Tibial artery (tissue), 4 donors: ENCODE data around the gene ERBB4.

Source experiments
- DNase-seq, 2 donors: peaks; one replicate each; pipeline ENCODE4 v3.0.0-alpha.2; 2019
- H3K27ac ChIP-seq, 2 donors: fragments of 200-600 bp; sonication (generic) in 1 of 2; 1 replicate in 1 of 2; 2 replicates in 1 of 2; pipeline ENCODE4 v1.5.1; 2018 to 2019; ENCODE audit warnings: mild to moderate bottlenecking in 1 of 2
- H3K27me3 ChIP-seq, 2 donors: fragments of 200-600 bp; sonication (generic) in 1 of 2; one replicate each; pipeline versions ENCODE4 v1.5.1 to v1.6.0; 2016 to 2019
- H3K36me3 ChIP-seq, 3 donors: fragments of 200-600 bp; sonication (generic) in 2 of 3; one replicate each; pipeline ENCODE4 v1.5.1; 2016 to 2019; ENCODE audit warnings: mild to moderate bottlenecking in 2 of 3
- H3K4me1 ChIP-seq, 4 donors: fragments of 200-600 bp; sonication (generic) in 2 of 4; 1 replicate in 3 of 4; 2 replicates in 1 of 4; pipeline ENCODE4 v1.5.1; 2016 to 2019
- H3K4me3 ChIP-seq, 2 donors: fragments of 200-600 bp; sonication (generic) in 1 of 2; 1 replicate in 1 of 2; 2 replicates in 1 of 2; pipeline ENCODE4 v1.5.1; 2018 to 2019; ENCODE audit warnings: mild to moderate bottlenecking in 2 of 2
- H3K9me3 ChIP-seq, 3 donors: fragments of 200-600 bp; sonication (generic) in 1 of 3; one replicate each; pipeline ENCODE4 v1.5.1; 2016 to 2019
- CTCF ChIP-seq, 2 experiments: fragments of 200-600 bp in 1 of 2; fragments of 450-650 bp in 1 of 2; IDR thresholded peaks; one replicate each; pipeline ENCODE4 v1.5.1; 2017 to 2019; ENCODE audit warnings: antibody characterized with exemption in 2 of 2, mild to moderate bottlenecking in 1 of 2, moderate library complexity in 1 of 2
- intact Hi-C: fragments of 100-400 bp; cut with DNase I; formaldehyde crosslinking; loops from one replicate; pipeline ENCODE4 v1.15.0; 2023; ENCODE audit warnings: low total_unique reads

The ERBB4 gene

DNA sequence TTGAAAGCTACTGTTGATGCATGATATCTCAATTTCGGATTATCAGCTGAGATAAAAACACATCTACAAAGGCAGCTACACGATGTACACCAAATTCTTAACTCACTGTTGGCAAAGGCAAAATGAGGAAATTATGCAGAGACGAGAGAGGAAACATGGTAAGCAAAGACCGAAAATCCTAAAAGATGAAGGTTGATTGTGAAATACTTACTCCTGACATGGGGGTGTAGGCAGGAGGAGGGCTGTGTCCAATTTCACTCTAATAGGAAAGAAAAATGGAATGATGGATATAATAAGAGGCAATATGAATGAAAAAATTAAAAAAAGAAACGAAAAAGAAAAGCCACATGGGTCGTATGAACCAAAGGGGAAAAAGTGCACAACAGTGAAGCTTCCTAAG lies 1150.9 kb downstream of the ERBB4 start:
- H3K36me3 ChIP-seq: peaks cover 0 to 13% (median 4%) of the 10 kb centered on the region in 3 donors
- TF ChIP-seq CTCF (IDR thresholded peaks at IDR 0.05): no peak
- no peak overlapping the region for H3K4me3 ChIP-seq
- no peaks in the 10 kb centered on the region for H3K27me3 ChIP-seq
- no peaks in the 10 kb centered on the region for H3K4me1 ChIP-seq
- H3K27ac ChIP-seq: no peak overlapping the region
- intact Hi-C loops: no loop called here
- DNase-seq: no peak
- no peaks in the 10 kb centered on the region for H3K9me3 ChIP-seq

DNA sequence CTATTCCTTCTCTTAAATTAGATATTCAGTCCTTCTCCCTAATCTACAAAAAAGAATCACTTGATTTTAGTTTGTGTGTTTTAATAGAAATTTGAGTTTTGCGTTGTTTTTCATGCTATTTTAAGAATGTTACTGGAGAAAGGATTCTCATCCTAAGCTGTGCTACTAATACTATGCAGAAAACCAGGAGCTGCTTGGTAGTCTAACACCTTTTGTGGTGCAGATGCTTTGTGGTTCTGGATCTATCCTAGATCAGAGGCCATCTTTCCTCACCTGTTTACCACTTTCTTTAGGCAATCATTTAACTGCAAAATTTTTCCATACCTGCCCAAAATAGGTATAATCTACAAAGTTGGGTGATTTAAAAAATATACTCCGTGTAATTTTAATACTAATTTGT lies 1158.6 kb downstream of the ERBB4 start:
- intact Hi-C loops: no loop called here
- Histone ChIP-seq H3K9me3 (no peaks in the 10 kb centered on the region), H3K4me1 (no peaks in the 10 kb centered on the region), H3K27me3 (no peaks in the 10 kb centered on the region), H3K4me3 (no peak overlapping the region), H3K36me3 (peaks cover 0 to 11% (median 4%) of the 10 kb centered on the region in 3 donors), H3K27ac (no peak overlapping the region)
- no peak for TF ChIP-seq CTCF (IDR thresholded peaks at IDR 0.05)
- DNase-seq: no peak

DNA sequence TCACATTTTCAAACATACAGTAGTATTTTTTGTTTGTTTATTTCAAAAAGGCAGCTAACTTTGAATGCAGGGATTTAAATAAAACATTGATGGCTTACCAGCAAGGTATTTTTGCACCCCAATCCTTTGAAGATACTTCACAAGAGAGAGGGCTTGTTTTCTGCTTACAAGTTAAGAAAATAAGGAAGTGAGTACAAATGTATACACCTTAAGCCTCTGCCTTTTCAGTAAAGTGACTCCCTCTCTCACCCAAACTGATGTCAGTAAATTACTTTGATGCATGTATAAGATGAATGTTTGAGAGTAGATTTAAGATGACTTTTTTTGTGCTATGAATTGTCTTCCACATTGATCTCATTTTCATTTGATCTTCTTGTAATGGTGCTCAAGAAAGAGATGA lies 1162.2 kb downstream of the ERBB4 start:
- intact Hi-C loops: no loop called here
- no peak overlapping the region for H3K27ac ChIP-seq
- DNase-seq: no peak
- no peaks in the 10 kb centered on the region for H3K4me1 ChIP-seq
- TF ChIP-seq CTCF (IDR thresholded peaks at IDR 0.05): no peak
- H3K4me3 ChIP-seq: no peak overlapping the region
- no peaks in the 10 kb centered on the region for H3K27me3 ChIP-seq
- no peaks in the 10 kb centered on the region for H3K36me3 ChIP-seq
- no peaks in the 10 kb centered on the region for H3K9me3 ChIP-seq

DNA sequence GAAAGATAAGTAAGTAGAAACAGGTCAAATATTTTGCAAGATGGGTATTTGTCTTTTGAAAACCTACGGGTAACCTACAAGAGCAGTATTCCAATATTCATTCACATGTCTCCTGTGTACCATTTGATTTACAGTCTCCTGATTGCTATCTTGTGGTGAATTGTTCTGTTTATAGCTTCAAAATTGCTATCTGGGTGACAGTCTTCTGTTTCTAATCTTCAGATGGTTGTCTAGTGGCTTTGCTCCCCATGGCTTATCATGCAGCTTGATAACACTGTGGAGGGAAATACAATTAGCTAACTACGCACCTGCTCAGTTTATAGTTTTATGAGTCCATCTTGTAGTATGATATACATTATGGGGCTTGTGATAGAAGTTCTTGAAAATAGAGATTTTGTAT lies 1165.4 kb downstream of the ERBB4 start:
- no peaks in the 10 kb centered on the region for H3K9me3 ChIP-seq
- no peaks in the 10 kb centered on the region for H3K27me3 ChIP-seq
- intact Hi-C loops: no loop called here
- no peaks in the 10 kb centered on the region for H3K4me1 ChIP-seq
- H3K27ac ChIP-seq: no peak overlapping the region
- no peak for DNase-seq
- no peak for TF ChIP-seq CTCF (IDR thresholded peaks at IDR 0.05)
- H3K4me3 ChIP-seq: no peak overlapping the region
- no peaks in the 10 kb centered on the region for H3K36me3 ChIP-seq

DNA sequence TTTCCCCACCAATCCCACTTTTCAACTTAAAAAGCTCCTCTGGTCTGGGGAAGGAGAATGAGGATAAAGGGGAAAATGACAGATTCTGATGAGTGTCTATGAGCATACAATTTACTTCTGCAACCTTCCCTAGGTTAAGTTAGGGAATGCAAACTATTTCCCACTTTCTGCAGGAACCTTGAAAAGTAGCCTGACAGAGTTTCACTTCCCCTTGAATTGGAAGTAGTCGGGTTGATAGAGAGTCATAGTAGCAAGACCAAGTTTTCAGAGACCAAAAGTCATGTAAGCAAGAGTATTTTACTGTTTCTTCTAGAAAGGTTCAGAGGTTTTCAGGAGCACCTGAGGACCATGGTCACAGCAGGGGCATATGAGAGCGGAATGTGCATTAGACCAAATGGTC lies 1167.1 kb downstream of the ERBB4 start:
- Histone ChIP-seq H3K27me3 (no peaks in the 10 kb centered on the region), H3K4me3 (no peak overlapping the region), H3K27ac (no peak overlapping the region), H3K4me1 (no peaks in the 10 kb centered on the region), H3K36me3 (no peaks in the 10 kb centered on the region), H3K9me3 (no peaks in the 10 kb centered on the region)
- no peak for TF ChIP-seq CTCF (IDR thresholded peaks at IDR 0.05)
- no peak for DNase-seq
- intact Hi-C loops: no loop called here

- Histone ChIP-seq H3K27me3 (no peaks in the 10 kb centered on the region), H3K4me3 (no peak overlapping the region), H3K36me3 (no peaks in the 10 kb centered on the region), H3K9me3 (no peaks in the 10 kb centered on the region), H3K27ac (no peak overlapping the region), H3K4me1 (no peaks in the 10 kb centered on the region)
- TF ChIP-seq CTCF (IDR thresholded peaks at IDR 0.05): no peak
- intact Hi-C loops: no loop called here
- DNase-seq: no peak
Observed at GRCh38 chr2:211368467-211368866, 1170.1 kb downstream of the ERBB4 start.
